DND-41 (cell line): ENCODE data around the gene WDR49.

Experiments used
- EZH2 ChIP-seq: IDR thresholded peaks from 3 replicates; pipeline ENCODE4 v1.6.1; 2012; ENCODE audit warnings: borderline replicate concordance, low read depth, mild to moderate bottlenecking, moderate library complexity, low read length, inconsistent platforms; ENCODE audit not compliant: severe bottlenecking
- TF ChIP-seq, protein P1 (sequence below): IDR thresholded peaks from 2 replicates; pipeline ENCODE4 v1.5.1; 2012; ENCODE audit warnings: borderline replicate concordance, low read length, moderate library complexity, mild to moderate bottlenecking; ENCODE audit not compliant: poor library complexity, severe bottlenecking; ENCODE audit errors: extremely low read depth

DNA sequence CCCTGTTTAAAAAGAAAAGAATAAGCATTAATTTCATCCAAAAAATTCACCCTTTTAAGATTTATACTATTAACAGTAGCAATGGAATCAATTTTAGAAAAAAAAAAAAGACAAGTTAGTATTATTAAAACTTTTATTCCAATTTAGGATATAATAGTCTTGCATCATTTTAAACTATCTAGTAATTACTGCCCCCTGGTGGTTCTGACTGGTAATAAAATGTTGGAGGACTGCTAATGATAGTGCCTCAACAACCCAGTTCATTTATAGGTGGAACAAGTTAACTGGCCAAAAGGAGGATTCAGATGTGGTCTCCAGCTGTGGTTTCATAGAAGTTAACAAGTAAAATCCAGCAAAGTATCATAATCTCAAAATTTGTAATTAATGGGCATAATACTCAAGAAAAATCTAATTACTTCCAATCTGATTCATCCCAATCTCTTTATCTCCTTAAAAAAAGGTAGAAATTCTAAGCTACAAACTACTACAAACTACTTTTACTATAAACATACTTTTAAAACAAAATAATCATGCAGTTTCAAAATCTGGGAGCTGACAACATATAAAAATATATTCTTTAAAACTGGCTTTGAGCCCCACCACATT is 30.7 kb upstream of the WDR49 start:
- TF ChIP-seq, protein P1, sequence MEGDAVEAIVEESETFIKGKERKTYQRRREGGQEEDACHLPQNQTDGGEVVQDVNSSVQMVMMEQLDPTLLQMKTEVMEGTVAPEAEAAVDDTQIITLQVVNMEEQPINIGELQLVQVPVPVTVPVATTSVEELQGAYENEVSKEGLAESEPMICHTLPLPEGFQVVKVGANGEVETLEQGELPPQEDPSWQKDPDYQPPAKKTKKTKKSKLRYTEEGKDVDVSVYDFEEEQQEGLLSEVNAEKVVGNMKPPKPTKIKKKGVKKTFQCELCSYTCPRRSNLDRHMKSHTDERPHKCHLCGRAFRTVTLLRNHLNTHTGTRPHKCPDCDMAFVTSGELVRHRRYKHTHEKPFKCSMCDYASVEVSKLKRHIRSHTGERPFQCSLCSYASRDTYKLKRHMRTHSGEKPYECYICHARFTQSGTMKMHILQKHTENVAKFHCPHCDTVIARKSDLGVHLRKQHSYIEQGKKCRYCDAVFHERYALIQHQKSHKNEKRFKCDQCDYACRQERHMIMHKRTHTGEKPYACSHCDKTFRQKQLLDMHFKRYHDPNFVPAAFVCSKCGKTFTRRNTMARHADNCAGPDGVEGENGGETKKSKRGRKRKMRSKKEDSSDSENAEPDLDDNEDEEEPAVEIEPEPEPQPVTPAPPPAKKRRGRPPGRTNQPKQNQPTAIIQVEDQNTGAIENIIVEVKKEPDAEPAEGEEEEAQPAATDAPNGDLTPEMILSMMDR: peak; percentile 71
- no peak for TF ChIP-seq EZH2
